ENCODE results near the gene PDE3A.

The PDE3A gene

DNA sequence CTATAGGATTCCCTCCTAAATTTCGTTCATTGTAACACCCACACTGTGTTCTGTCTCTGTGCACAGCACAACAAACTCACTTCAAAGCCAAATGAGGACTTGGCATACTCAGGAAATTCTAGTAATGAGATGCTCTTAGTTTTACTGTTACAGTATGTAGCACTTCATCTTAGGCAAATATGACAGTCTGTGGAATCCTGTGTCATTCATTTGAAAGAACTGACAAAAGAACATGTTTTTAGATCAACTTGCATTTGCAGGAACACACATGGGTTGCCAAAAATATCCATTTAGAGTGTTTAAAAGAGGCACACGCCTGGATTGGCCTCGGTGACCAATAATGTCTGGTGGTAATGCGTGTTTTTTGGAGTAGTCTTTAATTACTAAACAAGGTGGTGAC, 56.5 kb downstream of the PDE3A start:
- DNase-seq (ENCODE audit: low spot score): no peak

DNA sequence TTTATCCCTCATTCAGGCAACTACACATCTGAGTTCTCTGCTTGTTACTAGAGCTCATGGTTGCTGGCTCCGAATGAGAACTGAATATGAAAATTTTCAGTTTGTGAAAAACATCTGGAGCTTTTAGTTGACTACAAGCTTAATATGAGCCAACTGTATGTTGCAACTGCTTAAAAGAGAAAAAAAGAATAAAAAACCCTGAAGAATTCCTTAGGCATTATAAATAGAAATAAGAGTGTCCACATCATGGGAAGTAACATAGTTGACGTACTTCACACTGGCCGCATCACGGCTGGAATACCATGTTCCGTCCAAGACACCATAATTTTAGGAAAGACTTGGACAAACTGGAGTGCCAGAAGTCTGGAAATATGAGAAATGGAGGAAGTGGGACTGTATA, 57.9 kb downstream of the PDE3A start:
- no peak for DNase-seq (ENCODE audit: low spot score)

DNA sequence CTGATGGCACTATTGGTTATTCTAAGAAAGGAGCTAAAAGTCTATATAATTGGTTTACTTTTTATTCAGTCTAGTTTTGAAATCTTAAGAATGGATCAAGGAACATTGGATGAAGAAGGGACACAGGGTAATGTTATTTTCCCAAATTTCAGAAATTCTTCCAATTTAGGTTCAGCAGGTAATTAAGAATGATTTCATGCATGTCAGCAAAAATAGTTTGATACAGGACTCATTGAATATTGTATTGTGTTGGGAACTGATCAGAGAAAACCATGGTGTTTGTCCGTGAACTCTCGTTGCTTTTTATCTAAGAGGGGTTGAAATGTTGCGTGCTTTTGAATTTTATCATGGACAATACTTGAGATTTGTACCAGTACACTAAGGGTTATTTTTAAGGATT, 58.6 kb downstream of the PDE3A start:
- no peak for DNase-seq (ENCODE audit: low spot score)

DNA sequence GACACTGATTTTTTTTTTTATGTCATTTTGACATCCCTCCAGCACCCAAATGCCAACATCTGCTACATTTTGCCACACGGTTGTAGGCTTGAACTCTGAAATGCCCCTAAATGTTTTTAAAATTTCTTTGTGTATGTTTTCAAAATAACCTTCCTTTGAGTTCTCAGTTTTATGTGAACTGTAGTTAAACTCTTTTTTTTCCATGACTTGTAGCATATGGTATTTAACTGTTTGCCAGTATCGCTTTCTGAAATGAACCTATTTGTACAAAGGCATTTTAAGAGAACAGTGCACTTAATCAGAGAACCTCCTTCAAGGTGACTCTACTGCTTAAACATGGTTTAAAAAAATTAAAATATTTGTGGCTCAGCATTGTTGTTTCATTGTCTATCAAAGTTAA, 61.5 kb downstream of the PDE3A start:
- no peak for DNase-seq (ENCODE audit: low spot score)

DNA sequence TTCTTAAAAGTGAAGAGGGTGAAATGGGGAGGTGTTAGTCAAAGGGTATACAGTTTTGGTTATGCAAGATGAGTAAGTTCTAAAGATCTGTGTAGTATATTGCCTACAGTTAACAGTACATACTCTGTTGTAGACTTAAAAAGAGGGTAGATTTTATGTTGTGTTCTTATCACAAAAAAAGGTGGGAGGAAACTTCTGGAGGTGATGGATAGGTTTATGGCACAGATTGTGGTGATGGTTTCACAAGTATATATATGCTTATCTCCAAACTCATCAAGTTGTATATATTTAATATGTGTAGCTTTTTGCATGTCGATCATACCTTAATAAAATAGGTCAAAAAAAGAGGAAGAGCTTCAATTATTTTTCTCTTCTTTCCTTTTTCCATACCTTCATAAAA, 64.0 kb downstream of the PDE3A start:
- DNase-seq (ENCODE audit: low spot score): no peak

DNA sequence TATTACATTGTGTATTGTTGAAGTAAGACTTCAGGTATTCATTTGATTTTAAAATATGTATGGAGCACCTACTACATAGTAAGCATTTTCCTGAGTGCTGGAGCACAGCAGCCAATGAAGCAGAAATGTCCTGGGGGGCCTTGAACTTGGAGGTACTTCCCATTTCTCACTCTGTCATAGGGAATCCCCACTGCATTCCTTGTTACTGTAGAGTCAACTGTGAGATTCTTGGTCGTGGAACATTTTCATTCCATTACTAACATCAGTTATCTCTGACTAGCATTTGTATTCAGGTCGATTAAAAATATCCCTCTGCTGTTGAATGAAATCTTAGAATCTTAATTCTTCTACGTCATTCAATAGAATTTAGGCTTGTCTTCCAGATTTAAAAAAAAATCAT, 66.7 kb downstream of the PDE3A start:
- no peak for DNase-seq (ENCODE audit: low spot score)

DNA sequence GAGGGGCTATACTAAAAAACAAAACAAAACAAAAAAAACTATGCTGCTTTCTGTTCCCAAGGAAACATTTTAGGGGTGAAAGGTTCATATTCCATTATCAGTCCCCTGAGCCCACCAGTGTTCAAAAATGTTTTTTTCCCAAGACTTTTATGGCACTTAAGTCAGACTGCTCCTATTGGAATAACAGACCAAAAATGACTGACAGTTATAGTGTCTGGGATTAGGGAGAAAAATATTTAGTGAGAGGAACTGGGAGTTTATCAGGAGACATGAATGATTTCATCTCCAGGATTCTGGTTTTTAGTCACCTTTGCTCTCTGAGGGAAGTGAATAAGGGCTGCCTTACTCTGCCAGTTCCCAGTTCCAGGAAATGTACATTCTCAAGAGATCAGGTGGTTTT, 68.0 kb downstream of the PDE3A start:
- no peak for DNase-seq (ENCODE audit: low spot score)

DNA sequence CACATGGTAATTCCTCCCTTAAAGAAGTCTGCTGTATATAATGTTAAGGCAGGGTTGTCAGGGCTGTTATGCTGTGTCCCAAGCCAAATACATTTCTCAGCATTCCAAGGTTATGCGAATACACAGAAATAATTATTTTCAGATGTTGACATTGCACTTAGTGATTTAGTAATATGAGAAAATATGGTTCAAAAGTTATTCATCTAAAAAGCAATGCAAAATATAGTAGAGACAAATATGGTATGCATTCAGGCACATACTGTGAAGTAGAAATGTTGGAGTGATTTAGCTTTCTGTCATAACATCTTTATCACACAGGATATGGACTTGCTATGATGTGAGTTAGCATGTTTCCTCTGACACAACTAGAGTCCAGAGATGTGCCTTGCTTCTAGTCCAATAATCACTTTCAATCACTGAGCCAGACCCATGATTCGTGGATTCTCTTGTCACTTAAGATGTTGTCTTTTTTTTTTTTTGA, 70.0 kb downstream of the PDE3A start:
- no peak for DNase-seq (ENCODE audit: low spot score)

DNA sequence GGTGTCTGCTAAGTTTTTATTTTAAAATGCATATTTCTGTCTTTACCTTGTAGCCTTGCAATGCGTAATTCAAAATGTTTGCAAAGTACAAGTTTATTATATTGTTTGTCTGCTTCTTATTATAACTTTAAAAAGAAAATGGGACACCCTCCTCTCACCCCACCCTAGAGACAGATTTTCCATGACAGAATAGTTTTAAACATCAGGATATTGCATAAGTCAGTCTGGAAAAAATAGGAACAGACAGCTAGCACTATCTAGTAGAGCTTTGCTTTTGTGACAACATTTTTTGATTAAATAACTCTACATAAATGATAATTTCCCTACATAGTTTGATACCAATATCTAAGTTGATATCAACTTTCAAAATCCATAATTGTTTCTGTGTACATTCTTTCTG, 71.3 kb downstream of the PDE3A start:
- DNase-seq (ENCODE audit: low spot score): no peak

DNA sequence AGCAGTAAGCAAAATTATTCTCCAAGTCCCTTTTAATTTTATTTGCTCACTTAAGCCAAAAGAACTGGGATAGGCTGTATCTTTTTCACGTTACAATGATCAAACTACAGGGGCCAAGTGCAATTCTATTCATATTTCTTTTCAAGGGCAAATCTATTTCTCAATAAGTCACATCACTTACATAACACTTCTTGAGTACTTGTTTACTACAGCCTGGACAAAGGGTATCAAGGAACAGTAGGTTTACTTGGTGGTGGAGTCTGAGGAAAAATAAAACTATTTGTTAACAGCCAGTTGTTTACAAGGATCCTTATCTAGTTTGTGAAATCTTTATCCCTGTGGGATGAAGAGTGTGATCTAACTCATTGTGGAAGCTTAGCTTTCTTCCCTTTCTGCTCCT, 72.1 kb downstream of the PDE3A start:
- no peak for DNase-seq (ENCODE audit: low spot score)

DNA sequence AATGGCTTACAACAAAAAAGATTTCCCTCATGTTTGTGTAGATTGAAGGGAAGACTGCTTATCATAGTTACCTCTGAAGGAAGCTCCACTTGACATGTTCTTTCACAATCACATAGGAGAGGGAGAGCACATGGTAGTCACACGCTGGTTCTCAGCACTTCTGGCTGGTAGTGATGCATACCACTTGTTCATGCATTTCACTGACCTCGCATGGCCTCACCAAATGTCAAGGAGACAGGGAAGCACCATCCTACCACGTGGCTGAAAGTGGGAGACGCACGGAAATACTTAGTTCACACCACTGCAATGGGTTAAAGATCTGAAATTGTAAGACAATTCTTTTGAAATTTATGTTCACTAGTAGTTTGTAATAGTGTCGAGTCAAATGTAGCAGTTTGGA, 74.0 kb downstream of the PDE3A start:
- no peak for DNase-seq (ENCODE audit: low spot score)

DNA sequence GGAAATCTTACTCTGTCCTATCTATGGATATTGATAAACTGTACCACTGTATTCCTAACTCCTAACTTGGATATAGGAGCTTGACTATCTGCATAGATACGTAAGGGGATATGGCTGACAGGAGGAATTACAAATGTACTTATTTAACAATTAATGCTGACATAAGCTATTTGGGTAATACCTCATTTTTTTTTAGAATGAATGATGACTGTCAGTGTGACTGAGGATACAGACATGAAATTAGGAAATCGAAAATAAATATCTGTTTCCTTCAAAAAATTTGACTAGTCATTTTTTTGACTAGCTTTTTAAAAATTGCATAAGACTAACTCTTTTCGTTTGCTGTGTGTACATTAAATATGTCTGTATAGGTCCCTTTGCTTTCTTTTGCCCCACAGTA, 74.9 kb downstream of the PDE3A start:
- DNase-seq (ENCODE audit: low spot score): no peak

DNA sequence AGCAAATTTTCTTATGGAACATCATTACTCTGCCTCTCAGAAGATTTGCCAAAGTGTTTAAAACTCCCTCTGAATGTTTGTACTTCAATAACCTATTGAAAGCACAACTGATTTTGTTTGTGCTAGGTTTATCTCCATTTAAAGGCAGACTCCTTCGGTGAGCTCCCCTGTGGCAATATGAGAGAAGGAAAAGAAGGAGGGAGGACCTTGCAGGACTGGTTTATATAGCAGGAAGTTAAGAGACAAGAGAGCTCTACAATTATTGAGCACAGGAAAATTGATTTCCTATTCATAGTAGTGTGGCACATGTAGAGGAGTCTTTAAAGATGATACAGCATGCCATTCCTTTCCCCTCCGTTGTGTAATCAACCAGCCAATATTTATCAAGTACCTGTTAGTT, 75.5 kb downstream of the PDE3A start:
- no peak for DNase-seq (ENCODE audit: low spot score)

DNA sequence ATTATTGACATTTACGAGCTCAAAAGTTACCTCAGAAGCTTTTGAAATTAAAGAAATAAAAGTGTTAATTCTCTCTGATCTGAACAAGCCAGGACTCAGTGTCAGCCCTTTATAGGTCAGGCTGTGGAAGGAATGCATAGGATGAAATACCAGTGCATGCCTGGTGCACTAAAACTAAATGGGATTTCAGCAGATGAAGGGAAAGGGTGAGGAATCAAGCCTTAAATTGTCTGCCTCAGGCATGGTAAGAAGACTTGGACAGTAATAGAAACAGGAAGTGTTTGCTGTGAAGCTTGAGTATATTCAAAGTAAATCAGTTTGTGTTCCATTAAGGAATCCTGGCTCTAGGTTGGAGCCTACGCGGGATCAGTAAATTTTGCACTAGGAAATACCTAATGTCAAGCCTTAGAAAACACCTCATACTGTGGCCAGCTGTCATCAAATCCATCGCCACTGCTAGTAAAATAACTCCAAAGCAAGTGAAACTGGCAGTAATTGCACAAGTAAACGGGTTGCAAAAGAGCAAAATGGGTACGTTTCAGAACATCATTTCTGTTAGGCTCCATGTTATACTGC, 76.3 kb downstream of the PDE3A start:
- DNase-seq (ENCODE audit: low spot score): no peak

DNA sequence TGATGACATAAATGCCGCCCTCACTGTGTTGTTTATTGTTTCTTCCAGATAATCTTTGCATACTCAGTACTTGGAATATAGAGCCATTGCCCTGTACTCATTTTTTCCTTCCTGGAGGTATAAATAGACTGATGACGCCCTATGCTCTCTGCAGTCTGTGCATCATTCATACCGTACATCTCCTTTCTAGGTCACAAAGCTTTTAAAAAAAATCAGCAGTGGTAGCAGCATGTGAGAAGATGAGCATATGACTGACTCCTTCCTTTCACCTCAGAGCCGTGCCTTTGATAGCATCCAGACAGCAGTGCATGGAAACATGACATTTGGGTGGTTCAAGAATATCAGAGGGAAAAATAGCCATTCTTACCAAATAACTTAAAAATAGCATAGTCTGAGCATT, 77.3 kb downstream of the PDE3A start:
- no peak for DNase-seq (ENCODE audit: low spot score)

DNA sequence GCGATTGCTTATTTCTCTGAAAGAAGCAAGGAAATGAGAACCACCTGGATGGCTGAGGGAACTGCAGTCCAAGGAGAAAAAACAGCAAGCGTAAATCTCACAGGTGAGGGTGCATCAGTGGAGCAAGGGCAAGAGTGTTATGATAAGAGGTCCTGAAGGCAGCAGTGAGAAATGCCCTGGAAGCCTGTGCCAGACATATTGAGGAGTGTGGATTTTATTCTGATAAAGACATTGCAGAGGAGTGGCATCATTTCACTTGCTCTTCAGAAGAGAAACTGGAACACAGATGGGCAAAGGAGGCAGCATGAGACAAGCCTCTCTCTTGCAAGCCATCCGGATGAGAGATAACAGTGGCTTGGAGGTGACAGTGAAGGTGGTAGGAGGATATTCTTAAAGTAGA, 78.5 kb downstream of the PDE3A start:
- DNase-seq (ENCODE audit: low spot score): no peak

DNA sequence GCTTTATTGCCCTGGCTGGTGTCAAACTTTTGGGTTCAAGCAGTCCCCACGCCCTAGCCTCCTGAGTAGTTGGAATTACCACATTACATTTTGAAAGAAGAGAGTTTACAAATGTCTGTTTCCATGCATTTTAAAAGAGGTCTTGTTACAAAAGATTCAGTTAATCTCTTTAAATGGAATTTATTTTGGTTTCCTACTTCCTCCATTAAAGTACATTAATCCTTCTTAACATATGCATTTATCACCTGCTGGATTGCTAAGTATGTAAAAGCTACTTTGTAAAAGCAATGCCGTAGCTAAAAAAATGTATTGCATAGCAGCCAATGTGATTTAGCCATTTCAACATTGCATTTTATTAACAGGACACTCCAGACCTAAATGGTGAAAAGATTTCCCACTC, 80.4 kb downstream of the PDE3A start:
- no peak for DNase-seq (ENCODE audit: low spot score)

DNA sequence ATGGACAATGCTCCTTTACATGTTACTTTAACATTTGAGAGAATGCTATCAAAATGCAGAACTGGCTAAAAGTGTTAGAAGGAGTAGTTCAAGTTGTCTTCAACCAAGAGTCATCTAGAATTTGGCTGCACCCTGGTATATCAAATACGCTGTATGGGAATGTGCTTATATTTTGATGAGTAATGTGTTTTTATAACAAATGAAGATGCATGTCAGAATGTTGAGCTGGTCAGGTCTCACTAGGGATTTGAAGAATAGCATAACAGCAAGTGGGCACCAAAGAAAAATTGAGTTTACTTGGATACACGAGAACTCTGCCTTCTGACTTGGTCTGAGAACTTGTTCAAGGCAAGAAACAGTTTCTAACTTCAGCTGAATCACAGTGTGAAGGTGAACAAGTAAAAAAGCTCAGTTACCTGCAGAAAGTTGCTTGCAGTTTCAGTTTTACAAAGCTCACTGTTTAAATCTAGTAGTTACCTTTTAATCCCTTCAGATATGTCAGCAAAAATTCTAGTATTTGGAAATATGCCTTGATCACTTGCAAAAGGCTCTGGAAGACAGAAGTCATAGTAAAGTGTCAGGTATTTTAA, 82.3 kb downstream of the PDE3A start:
- DNase-seq (ENCODE audit: low spot score): no peak

DNA sequence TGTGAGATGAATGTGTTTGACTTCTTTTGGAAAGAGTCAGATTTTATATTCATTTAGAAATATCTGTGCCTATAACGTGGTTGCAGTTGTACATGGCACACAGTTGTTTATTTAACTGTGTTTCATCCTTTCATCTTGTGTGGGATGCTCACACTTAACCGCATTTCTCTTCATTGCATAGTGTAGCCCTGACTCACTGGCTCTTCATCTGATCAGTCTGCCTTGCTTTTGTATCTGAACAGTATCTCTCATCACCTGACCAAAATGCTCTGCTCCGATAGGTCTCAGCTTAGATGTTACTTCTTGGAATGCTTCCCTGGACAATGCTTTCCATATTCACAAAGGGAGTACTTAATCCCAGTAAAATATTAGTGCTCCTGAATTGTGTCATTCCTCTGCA, 83.4 kb downstream of the PDE3A start:
- DNase-seq (ENCODE audit: low spot score): no peak

DNA sequence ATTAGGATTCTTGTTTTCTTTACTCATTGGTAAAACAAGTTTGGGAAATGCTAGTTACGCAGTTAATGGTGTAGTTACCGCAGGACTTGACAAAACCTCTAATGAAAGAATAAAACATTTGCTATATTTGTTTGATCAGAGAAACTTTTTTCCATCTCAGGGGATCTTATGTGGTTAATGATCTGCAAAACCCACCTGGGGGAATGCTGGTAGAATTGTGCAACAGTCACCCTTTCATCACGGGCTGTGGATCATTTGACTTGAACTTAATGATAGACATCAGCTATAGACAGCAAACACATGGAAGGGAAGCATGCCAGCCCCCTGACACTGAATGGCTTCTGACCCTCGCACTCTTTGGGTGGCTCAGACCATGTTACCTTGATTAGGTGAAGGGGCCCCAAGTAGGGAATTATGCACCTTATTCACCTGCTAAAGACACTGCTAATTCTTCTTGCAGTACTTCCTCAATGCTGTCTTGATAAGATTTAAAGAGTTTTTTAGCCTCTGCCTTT, 84.2 kb downstream of the PDE3A start:
- DNase-seq (ENCODE audit: low spot score): no peak

DNA sequence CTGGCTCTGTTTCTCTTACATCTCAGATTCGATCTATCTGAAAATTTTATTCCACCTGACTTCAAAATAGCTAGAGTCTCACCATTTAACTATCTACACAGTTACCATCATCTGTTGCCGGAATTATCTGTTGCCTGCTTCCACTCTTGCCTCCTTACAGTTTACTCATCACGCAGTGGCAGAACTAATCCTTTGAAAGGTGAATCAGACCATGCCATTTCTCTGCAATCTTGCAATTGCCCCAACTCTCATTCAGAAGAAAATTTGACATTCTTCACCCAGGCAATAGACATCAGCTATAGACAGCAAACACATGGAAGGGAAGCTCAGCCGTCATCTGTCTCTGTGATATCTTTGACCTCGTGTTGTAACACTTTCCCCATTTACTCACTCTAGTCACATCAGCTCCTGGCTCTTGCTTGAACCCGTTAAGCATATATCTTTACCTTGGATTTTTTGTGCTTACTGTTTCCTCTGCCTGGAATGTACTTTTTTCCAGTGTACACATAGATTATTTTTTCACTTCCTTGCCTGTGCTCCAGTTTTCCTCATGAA, 85.5 kb downstream of the PDE3A start:
- no peak for DNase-seq (ENCODE audit: low spot score)

DNA sequence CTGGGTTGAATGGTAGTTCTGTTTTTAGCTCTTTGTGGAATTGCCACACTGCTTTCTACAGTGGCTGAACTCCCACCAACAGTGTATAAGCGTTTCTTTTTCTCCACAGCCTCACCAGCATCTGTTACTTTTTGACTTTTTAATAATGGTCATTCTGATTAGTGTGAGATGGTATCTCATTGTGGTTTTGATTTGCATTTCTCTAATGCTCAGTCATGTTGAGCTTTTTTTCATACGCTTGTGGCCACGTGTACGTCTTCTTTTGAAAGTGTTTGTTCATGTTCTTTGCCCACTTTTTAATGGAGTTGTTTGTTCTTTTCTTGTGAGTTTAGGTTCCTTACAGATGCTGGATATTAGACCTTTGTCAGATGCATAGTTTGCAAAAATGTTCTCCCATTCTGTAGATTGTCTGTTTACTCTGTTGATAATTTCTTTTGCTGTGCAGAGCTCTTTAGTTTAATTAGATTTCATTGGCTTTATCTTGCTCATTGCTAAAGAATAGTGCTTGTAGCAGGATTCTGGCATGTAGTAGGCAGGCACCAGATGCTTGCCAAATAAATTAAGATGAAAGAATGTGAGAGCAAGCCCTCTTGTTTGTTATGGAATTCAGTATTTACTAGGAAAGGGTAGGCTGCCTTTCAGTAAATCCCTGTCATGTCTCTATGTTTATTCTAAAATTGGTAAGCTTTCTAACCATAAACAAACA, 86.8 kb downstream of the PDE3A start:
- no peak for DNase-seq (ENCODE audit: low spot score)

DNA sequence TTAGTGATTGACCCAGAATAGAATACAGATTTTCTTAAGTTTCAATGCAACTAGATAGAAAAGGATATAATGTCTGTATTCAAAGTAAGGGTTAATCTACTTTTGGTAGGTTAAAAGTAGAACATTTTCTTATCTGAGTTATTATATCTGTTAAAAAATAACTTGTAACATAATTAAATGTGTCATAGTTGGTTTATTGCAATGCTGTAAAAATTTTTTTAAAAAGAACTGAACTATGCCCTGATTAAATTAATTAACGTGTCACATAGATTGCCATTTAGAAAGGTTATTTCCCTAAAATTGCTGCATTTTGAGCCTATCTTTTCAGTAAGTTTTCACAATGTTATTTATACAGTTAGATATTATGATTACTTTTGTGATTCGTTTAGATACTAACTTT, 89.2 kb downstream of the PDE3A start:
- no peak for DNase-seq (ENCODE audit: low spot score)
